GOT3 (cell line): ENCODE results near the gene RNF217.
"Not testable (repeated sequence)": the region's sequence is repeated elsewhere in the genome, so short reads cannot be mapped to it uniquely, and the experiment has no call there.

Experiments used
- DNase-seq: peaks from one replicate; lab custom pipeline; 2025; ENCODE audit warnings: mixed read lengths; lab: John Stamatoyannopoulos, UW

The RNF217 gene, protein sequence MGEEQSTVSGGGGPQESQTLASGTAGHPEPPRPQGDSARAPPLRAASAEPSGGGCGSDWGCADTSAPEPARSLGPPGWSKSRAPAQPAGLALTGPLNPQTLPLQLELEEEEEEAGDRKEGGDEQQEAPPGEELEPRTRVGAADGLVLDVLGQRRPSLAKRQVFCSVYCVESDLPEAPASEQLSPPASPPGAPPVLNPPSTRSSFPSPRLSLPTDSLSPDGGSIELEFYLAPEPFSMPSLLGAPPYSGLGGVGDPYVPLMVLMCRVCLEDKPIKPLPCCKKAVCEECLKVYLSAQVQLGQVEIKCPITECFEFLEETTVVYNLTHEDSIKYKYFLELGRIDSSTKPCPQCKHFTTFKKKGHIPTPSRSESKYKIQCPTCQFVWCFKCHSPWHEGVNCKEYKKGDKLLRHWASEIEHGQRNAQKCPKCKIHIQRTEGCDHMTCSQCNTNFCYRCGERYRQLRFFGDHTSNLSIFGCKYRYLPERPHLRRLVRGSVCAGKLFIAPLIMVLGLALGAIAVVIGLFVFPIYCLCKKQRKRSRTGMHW

GRCh38 chr6:124961777-124962638, at the start of gene RNF217:
Gene RNF217, plus strand, starts transcription at chr6:124962437. Its CDS starts 108 bp downstream, at chr6:124962545.
- no peak for DNase-seq

DNA sequence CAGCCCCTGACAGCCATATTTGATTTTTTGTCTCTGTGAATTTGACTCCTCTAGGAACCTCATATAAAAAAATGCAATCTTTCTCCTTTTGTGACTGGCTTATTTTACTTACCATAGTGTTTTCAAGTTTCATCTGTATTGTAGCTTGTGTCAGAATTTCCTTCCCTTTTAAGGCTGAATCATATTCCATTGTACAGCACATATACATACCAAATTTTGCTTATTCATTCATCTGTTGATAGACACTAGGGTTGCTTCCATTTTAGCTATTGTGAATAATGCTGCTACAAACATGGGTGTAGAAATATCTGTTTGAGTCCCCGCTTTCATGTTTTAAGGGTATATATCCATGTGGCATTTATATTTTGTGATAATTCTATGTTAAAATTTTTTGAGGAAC, 49.2 kb upstream of the RNF217 start:
- DNase-seq, result no peak

DNA sequence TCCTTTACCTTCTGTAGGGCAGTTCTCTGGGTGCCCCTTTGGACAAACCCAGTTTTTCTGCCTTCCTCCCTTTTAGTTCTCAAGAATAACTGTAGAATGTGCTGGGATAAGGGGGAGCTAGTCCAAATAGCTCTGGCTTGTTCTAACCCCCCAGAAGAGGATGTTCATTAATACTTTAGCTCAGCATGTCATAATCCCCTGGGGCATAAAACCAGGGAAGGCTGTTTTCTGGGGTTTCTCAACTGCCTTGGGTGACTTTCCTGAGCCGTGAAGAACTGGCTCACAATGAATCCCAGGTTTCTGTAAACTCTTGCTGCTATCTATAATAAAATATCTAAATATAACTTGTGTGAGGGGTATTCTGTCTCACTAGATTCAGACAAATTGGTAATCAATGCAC, 44.5 kb upstream of the RNF217 start:
- no peak for DNase-seq

DNA sequence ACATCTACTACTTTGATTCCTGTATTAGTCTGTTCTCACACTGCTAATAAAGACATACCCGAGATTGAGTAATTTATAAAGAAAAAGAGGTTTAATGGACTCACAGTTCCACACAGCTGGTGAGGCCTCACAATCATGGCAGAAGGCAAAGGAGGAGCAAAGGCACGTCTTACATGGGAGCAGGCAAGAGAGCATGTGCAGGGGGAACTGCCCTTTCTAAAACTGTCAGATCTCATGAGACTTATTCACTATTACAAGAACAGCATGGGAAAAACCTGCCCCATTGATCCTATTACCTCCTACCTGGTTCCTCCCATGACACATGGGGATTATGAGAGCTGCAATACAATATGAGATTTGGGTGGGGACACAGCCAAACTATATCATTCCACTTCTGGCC, 42.5 kb upstream of the RNF217 start:
- not testable (repeated sequence) for DNase-seq

GRCh38 chr6:124924333-124924759, 37.9 kb upstream of the RNF217 start:
- DNase-seq, result no peak

DNA sequence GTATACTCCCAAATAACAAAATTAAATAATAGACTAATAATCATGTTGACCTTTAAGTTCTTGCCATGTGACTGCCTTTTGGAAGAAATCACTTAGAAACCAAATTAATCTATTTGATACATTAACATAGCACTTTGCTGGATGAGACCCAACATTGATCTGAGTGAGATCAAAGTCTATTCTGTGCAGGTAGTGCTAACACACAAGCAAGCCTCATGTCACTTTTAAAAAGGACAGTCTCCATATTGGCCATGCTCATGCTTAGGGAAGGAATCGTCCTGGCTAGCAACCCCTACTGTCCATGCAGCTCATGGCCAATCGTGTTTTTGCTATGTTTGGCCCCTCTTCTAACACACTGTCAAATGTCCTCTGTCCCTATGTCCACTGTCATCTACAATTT, 35.8 kb upstream of the RNF217 start:
- no peak for DNase-seq

GRCh38 chr6:124927806-124928205, 34.4 kb upstream of the RNF217 start:
- DNase-seq, result no peak

GRCh38 chr6:124928851-124929250, 33.4 kb upstream of the RNF217 start:
- DNase-seq, result no peak

- no peak for DNase-seq
These were observed 24.6 kb upstream of the RNF217 start for GRCh38 chr6:124937645-124938044.

DNA sequence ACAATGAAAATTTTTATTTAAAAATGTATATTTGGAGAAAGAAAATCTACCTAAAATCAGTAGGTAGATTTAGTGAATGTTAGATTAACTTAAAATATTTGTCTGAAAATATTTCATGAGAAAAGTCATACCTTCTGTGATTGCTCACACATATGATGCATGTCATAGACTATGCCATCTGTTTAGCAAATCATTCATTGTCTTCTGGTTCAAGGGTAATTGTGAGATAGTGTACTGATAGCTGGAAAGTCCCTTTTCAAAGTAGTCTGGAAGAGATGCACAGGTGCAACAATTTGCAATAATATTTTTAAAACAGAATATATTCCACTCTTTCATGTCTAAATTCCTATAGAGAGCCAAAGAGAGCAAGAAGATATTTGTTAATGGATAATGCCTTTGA, 21.0 kb upstream of the RNF217 start:
- no peak for DNase-seq

GRCh38 chr6:124943658-124944057, 18.6 kb upstream of the RNF217 start:
- DNase-seq, result no peak

GRCh38 chr6:124947971-124948451, 14.2 kb upstream of the RNF217 start:
- DNase-seq, result no peak

DNA sequence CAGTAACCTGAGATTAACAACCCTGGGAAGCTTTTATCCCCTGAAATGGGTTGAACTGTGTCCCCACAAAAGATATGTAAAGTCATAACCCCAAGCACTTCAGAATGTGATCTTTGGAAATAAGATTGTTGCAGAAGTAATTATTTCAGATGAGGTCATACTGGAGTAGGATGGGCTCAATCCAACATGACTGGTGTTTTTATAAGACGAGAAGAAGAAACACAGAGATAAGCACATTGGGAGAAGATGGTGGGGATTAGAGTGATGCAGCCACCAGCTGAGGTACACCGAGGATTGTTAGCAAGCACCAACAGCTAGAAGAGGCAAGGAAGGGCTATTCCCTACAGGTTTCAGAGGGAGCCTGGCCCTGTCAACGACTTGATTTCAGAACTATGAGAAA, 12.5 kb upstream of the RNF217 start:
- DNase-seq, result no peak

- no peak for DNase-seq
These were observed 8.4 kb upstream of the RNF217 start for GRCh38 chr6:124953808-124954207.

DNA sequence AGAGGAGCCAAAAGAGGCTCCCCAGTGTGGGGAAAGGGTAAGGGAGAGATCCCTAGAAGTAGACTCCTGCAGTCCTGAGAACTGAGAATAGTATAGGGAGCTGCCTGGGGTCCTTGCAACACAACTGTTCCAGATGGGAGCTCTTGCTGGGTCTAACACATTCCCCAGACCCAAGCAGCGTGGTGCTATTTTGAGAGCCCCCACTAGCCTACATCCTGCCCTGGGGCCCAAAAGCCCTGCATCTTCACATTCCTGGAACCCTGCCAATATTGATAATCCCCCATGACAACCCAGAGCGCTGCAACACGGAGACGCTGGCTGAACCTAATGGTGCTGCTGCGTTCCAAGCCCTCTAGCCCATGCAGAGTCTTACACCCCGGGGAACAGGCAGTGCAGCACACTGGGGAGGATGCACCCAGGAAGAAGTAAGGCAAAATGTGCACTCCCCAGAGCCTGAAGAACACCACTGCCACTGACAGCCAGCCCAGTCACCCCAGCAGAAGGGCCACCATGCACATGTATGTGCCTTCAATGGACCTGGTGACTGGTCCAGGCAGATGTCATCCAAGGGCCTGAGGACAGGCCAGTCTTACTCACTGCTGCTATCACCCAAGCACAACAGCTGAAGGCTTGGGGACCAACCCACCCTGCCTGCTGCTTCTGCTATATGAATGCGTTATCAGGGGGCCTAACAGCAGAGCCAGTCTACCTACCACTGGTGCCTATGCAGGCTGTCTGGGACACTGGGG, 7.0 kb upstream of the RNF217 start:
- no peak for DNase-seq

DNA sequence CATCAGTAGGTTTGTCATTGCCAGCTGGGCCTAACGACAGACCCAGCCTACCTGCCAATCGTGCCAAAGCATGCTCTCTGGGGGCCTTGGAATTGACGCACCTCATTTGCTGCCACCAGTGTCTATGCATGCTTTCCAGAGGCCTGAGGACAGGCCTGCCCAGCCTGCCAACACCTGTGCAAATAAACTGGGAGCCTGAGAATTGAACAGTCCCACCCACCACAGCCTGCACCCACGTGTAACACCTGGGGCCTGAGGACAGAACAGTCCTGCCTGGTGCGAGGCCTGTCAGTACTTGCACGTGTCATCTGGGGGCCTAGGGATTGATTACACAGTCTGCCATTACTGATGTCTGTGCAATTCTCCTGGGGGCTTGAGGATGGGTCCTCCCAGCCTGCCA, 6.2 kb upstream of the RNF217 start:
- no peak for DNase-seq

- no peak for DNase-seq
These were observed 4.1 kb upstream of the RNF217 start for GRCh38 chr6:124958149-124958548.

DNA sequence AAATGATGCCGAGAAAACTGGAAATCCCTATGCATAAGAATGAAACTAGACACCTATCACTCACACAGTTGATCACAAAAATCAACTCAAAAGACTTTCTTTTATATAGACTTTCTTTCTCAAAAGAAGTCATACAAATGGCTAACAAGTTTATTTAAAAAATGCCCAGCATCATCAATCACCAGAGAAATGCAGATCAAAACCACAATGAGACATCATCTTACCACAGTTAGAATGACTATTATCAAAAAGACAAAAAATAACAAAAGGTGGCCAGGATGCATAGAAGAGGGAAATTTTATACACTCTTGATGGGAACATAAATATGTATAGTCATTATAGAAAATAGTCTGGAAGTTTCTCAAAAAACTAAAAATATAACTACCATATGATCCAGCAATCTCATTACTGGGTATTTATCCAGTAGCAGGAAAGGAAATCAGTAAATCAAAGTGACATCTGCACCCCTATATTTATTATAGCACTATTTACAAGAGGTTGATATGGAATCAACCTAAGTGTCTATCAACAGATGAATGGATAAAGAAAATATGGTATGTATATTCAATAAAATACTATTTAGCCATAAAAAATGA, 3.4 kb upstream of the RNF217 start:
- no peak for DNase-seq

DNA sequence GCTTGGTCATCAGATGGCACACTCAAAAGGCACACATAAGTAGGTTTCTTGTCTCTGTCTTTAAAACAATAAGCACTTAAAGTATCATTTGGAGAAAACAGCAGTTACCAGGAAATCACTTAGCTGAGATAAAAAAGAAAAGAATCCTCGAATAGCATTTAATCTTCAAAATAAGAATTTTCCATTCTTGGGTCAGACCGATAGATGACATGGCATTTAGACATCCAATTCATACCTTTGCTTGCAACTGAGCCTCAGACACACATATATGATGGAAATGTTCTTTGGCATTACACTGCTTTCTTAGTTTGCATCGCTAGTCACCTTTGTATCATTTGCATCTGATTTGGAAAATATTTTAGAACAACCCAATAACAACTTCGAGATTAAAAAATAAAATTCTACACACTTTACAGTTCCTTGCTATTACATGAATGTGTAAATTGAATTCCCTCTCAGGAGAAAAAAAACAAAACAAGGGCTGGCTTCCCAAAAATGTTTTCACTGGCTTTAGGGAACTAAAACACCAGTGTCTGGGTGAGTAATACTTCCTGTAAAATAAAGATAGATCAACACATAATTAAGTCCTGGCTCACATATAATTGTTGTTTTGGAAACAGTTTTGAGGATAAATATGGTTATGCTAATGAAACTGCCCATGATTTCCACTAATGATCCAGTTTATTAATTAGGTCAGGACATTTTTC, 1.3 kb upstream of the RNF217 start:
- DNase-seq, result no peak

- DNase-seq, result no peak
These were observed 817 bp upstream of the RNF217 start for GRCh38 chr6:124961464-124961776.
